ENCODE measurements around the gene COL12A1.

DNA sequence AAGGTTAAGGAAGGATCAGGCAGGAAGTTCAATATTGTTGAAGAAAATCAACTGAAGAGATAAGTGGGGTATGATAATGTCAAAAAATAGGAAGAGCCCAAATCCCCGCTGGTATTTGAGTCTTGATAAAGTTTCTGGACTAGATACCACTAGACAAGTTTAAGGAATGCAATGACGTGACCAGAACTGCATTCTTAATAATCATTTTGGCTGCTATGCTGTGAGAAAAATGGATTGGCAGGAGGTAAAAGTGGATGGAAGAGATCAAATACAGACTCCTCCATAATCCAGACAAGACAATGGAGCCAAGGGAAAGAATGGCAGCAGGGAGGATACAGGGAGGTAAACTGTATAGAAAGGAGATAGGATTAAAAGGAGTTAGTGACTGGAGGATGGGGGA, 128.2 kb downstream of the COL12A1 start:
- TF ChIP-seq, protein P1, sequence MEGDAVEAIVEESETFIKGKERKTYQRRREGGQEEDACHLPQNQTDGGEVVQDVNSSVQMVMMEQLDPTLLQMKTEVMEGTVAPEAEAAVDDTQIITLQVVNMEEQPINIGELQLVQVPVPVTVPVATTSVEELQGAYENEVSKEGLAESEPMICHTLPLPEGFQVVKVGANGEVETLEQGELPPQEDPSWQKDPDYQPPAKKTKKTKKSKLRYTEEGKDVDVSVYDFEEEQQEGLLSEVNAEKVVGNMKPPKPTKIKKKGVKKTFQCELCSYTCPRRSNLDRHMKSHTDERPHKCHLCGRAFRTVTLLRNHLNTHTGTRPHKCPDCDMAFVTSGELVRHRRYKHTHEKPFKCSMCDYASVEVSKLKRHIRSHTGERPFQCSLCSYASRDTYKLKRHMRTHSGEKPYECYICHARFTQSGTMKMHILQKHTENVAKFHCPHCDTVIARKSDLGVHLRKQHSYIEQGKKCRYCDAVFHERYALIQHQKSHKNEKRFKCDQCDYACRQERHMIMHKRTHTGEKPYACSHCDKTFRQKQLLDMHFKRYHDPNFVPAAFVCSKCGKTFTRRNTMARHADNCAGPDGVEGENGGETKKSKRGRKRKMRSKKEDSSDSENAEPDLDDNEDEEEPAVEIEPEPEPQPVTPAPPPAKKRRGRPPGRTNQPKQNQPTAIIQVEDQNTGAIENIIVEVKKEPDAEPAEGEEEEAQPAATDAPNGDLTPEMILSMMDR (conservative IDR thresholded peaks at IDR 0.05 in 1 of 2, IDR thresholded peaks at IDR 0.05 in 1 of 2; ENCODE audit: low read depth in 1 of 2, low read length in 2 of 2), result no peak
- TF ChIP-seq EZH2 (IDR thresholded peaks at IDR 0.05; ENCODE audit: low read length, missing control alignments), result no peak
